WTC11 (cell line): ENCODE data around the gene KRTAP5-1. TPM values are rescaled to one million over a fixed set of nuclear protein-coding genes. Genes with fewer than 3 reads are reported as not detected.

Experiments used
- ATAC-seq: fragments of 200-7000 bp; cut with Tn5 transposase; 2 replicates; pipeline ENCODE4 v1.10.0; 2021; ENCODE audit warnings: mild to moderate bottlenecking, moderate library complexity
- CTCF ChIA-PET: fragments of 300-600 bp; sonication (Branson Sonifier 250); formaldehyde crosslinking; loops from one replicate; lab custom pipeline; 2021; ENCODE audit warnings: antibody characterized with exemption; lab: Charles Lee
- POLR2A ChIA-PET: fragments of 350-600 bp; sonication (Branson Sonifier 250); formaldehyde crosslinking; loops from one replicate; lab custom pipeline; 2021; ENCODE audit warnings: antibody characterized with exemption; lab: Charles Lee
- DNase-seq: peaks from one replicate; pipeline ENCODE4 v3.0.0; 2021; ENCODE audit warnings: low spot score
- H3K27ac Mint-ChIP-seq: 2 replicates; pipeline ENCODE4 v1.8.0; 2021; ENCODE audit warnings: mixed read lengths
- H3K27me3 Mint-ChIP-seq: 2 replicates; pipeline ENCODE4 v1.8.0; 2021; ENCODE audit warnings: low read depth, mild to moderate bottlenecking, moderate library complexity, mixed read lengths
- H3K36me3 Mint-ChIP-seq: 2 replicates; pipeline ENCODE4 v1.8.0; 2021; ENCODE audit warnings: mixed read lengths
- H3K4me1 Mint-ChIP-seq: 2 replicates; pipeline ENCODE4 v1.8.0; 2022; ENCODE audit warnings: mixed read lengths
- H3K4me3 Mint-ChIP-seq: 2 replicates; pipeline ENCODE4 v1.8.0; 2021; ENCODE audit warnings: mild to moderate bottlenecking, moderate library complexity, mixed read lengths
- H3K9me3 Mint-ChIP-seq: 2 replicates; pipeline ENCODE4 v1.8.0; 2021; ENCODE audit warnings: mixed read lengths
- CREB1 ChIP-seq: sonication (generic); formaldehyde crosslinking; IDR thresholded peaks from 2 replicates; pipeline ENCODE4 v1.8.0; 2023; ENCODE audit warnings: mild to moderate bottlenecking, missing genetic modification reagents
- GTF2I ChIP-seq: fragments of 250-450 bp; sonication (Bioruptor Pico); conservative IDR thresholded peaks from 2 replicates; pipeline ENCODE4 v1.4.0; 2021; ENCODE audit warnings: mild to moderate bottlenecking
- IRF2 ChIP-seq: sonication (generic); formaldehyde crosslinking; IDR thresholded peaks from 2 replicates; pipeline ENCODE4 v1.8.0; 2022; ENCODE audit warnings: low read depth, missing genetic modification reagents, borderline replicate concordance
- KAT7 ChIP-seq: sonication (generic); formaldehyde crosslinking; IDR thresholded peaks from 2 replicates; pipeline ENCODE4 v1.8.1; 2023; ENCODE audit warnings: missing genetic modification reagents, mild to moderate bottlenecking, borderline replicate concordance
- MAX ChIP-seq: sonication (generic); formaldehyde crosslinking; IDR thresholded peaks from 2 replicates; pipeline ENCODE4 v1.8.0; 2022; ENCODE audit warnings: mild to moderate bottlenecking, missing genetic modification reagents
- NR2C2 ChIP-seq: sonication (generic); formaldehyde crosslinking; IDR thresholded peaks from 2 replicates; pipeline ENCODE4 v1.8.0; 2022; ENCODE audit warnings: mild to moderate bottlenecking, missing genetic modification reagents
- SP1 ChIP-seq: sonication (generic); formaldehyde crosslinking; conservative IDR thresholded peaks from 2 replicates; pipeline ENCODE4 v1.8.1; 2022; ENCODE audit warnings: missing genetic modification reagents
- TEAD1 ChIP-seq: sonication (generic); formaldehyde crosslinking; IDR thresholded peaks from 2 replicates; pipeline ENCODE4 v1.8.0; 2022; ENCODE audit warnings: mild to moderate bottlenecking, missing genetic modification reagents
- ZBTB21 ChIP-seq: sonication (generic); formaldehyde crosslinking; IDR thresholded peaks from 2 replicates; pipeline ENCODE4 v1.8.1; 2023; ENCODE audit warnings: mild to moderate bottlenecking, missing genetic modification reagents, borderline replicate concordance
- ZBTB43 ChIP-seq: sonication (generic); formaldehyde crosslinking; IDR thresholded peaks from 2 replicates; pipeline ENCODE4 v1.8.1; 2023; ENCODE audit warnings: mild to moderate bottlenecking, missing genetic modification reagents
- ZNF121 ChIP-seq: sonication (generic); formaldehyde crosslinking; IDR thresholded peaks from 2 replicates; pipeline ENCODE4 v1.8.0; 2023; ENCODE audit warnings: missing genetic modification reagents
- ZNF232 ChIP-seq: sonication (generic); formaldehyde crosslinking; IDR thresholded peaks from 2 replicates; pipeline ENCODE4 v1.8.0; 2022; ENCODE audit warnings: mild to moderate bottlenecking, missing genetic modification reagents
- ZNF416 ChIP-seq: fragments of 250-450 bp; sonication (Bioruptor Pico); IDR thresholded peaks from 2 replicates; pipeline ENCODE4 v1.9.0; 2021; ENCODE audit warnings: mild to moderate bottlenecking, inconsistent platforms
- ZNF423 ChIP-seq: fragments of 250-450 bp; sonication (Bioruptor Pico); IDR thresholded peaks from 2 replicates; pipeline ENCODE4 v2.1.2; 2022; ENCODE audit warnings: mild to moderate bottlenecking, moderate library complexity
- ZNF425 ChIP-seq: fragments of 250-450 bp; sonication (Bioruptor Pico); conservative IDR thresholded peaks from 2 replicates; pipeline ENCODE4 v1.9.0; 2021; ENCODE audit warnings: mild to moderate bottlenecking
- total RNA-seq: library from RNA; stranded (reverse); gene quantifications from 3 replicates; pipeline ENCODE4 v1.2.3, GENCODE V29; 2021
- TF ChIP-seq, protein P1 (sequence below): sonication (generic); formaldehyde crosslinking; IDR thresholded peaks from 2 replicates; pipeline ENCODE4 v1.8.0; 2023; ENCODE audit warnings: missing genetic modification reagents

Gene KRTAP5-1
- total RNA-seq, 1 experiment from 2014 or later, result not detected

DNA sequence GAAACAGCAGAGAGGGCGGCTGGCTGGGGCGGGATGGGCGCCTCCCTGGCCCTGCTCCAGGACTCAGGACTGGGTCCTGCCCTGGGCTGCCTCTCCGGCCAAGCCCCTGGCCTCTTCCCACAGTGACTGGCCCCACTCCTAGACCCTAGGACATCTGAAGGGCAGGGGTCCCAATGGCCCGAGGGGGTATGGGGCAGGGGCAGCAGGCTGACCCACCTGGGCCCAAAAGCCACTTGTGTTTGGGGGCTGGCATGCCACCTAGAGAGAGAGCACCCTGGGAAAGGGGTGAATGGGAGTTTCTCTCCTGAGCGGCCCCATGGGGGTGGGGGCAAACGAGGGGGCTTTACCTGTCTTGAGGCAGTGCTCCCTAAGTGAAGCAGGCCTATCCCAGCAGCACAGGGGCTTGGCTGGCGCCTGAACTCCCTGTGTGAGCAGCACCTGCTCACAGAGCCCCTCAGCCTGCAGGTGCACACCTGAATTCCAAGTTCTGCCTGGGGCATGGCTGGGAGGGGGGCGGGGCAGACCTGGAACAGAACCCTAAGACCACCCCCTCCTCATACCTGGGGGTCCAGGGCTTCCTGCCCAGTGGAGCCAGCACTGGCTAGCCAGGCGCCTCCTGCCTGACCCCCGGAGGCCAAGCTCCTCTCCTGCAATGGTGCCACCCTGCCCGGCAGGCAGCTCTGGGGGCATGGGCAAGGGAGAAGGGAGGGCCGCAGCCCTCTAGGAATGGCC lies 29.9 kb downstream of the KRTAP5-1 start (continued):
- TF ChIP-seq MAX (no peak), NR2C2 (CRISPR knock-in tag) (no peak), SP1 (no peak), ZNF425 (no peak)
- TF ChIP-seq, protein P1, sequence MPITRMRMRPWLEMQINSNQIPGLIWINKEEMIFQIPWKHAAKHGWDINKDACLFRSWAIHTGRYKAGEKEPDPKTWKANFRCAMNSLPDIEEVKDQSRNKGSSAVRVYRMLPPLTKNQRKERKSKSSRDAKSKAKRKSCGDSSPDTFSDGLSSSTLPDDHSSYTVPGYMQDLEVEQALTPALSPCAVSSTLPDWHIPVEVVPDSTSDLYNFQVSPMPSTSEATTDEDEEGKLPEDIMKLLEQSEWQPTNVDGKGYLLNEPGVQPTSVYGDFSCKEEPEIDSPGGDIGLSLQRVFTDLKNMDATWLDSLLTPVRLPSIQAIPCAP (CRISPR knock-in tag), result no peak

DNA sequence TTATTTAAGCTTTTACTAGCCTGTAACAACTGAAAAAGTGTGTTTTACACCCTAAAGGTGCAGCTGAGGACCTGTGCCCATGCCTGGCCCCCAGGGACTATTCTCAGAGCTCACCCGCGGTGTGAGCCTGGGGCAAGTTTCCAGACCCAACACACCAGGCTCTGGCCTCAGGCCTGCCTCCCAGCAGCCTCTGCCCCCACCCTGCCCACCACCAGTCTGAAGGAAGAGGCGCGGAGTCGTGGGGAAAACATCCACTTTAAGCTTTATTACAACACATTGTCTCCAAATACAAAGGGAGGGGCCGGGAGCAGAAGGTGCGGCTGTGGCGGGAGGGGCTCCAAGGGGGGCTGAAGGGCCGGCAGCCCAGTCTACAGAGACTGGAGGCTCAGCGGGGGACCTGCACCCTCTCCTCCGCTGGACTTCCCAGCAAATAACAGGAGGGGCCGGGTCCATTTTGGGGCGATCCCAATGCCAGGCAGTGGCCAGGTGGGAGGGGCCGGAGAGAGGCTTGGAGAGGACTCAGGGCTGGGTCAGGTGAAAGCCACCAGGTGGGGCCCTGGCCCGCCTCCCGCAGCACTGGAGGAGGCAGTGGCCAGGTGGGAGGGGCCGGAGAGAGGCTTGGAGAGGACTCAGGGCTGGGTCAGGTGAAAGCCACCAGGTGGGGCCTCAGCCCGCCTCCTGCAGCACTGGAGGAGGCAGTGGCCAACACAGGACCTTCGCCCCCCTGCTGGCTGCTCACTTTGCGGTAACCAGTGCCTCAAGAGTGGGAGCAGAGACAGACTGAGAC lies 31.1 kb downstream of the KRTAP5-1 start:
- H3K27me3 Mint-ChIP-seq, result peaks cover 78% of the 10 kb centered on the region
- H3K9me3 Mint-ChIP-seq, result no peaks in the 10 kb centered on the region
- CTCF ChIA-PET, result interaction anchor here (0.6 to 9.0 kb wide), 9 partner anchors 10 to 99 kb away, joined by 3 to 167 read pairs (median 4); no protein-coding TSS in a partner anchor
- peak; percentile 82 for DNase-seq
- POLR2A ChIA-PET, result interaction anchor here (0.7 kb wide), 1 partner anchor 27 kb away, joined by 3 read pairs; no protein-coding TSS in a partner anchor
- TF ChIP-seq GTF2I (CRISPR knock-in tag) (0 out of 2 replicates have a peak, but pooled peaks have one; percentile 10), ZBTB43 (CRISPR knock-in tag) (no peak), TEAD1 (CRISPR knock-in tag) (no peak), SP1 (0 out of 2 replicates have a peak, but pooled peaks have one; percentile 18), IRF2 (CRISPR knock-in tag) (no peak), ZNF423 (0 out of 2 replicates have a peak, but pooled peaks have one; percentile 10), CREB1 (CRISPR knock-in tag) (no peak), ZNF232 (CRISPR knock-in tag) (no peak), KAT7 (CRISPR knock-in tag) (no peak), ZBTB21 (CRISPR knock-in tag) (no peak), ZNF416 (CRISPR knock-in tag) (no peak), ZNF121 (CRISPR knock-in tag) (peak; percentile 96)
- TF ChIP-seq, all 79 proteins: peak for 4
- H3K36me3 Mint-ChIP-seq, result no peaks in the 10 kb centered on the region
- H3K4me1 Mint-ChIP-seq, result peaks cover 21% of the 10 kb centered on the region
- ATAC-seq, result peak; percentile 90
- no peak overlapping the region for H3K4me3 Mint-ChIP-seq
- no peak overlapping the region for H3K27ac Mint-ChIP-seq
